ENCODE measurements around the gene SOHLH1. TPM values are rescaled to one million over a fixed set of nuclear protein-coding genes. Genes with fewer than 3 reads are reported as not detected.

Gene SOHLH1
- polyA plus RNA-seq, 2 of the 4 experiments (the other 2 are of a cell fraction): not detected

- no peak for FAIRE-seq
- ChIA-PET POLR2A (no interaction called here), CTCF (interaction anchor here (1.2 kb wide), 2 partner anchors 8 to 60 kb away, joined by 3 read pairs; no protein-coding TSS in a partner anchor)
- Histone ChIP-seq H3K27ac (no peak overlapping the region), H3K4me2 (no peak overlapping the region), H3K9me3 (no peaks in the 10 kb centered on the region), H3K4me3 (no peak overlapping the region), H3K4me1 (peaks cover 9% of the 10 kb centered on the region; the same call in 1 of the 3 replicates)
- ATAC-seq: peak in 1 of 2 experiments; percentile 31; a peak in 3 of 6 replicates
- TF ChIP-seq, protein P1, sequence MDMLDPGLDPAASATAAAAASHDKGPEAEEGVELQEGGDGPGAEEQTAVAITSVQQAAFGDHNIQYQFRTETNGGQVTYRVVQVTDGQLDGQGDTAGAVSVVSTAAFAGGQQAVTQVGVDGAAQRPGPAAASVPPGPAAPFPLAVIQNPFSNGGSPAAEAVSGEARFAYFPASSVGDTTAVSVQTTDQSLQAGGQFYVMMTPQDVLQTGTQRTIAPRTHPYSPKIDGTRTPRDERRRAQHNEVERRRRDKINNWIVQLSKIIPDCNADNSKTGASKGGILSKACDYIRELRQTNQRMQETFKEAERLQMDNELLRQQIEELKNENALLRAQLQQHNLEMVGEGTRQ (IDR thresholded peaks at IDR 0.05): no peak
- TF ChIP-seq ZFP36 (IDR thresholded peaks at IDR 0.05; ENCODE audit: borderline replicate concordance, partially characterized antibody): peak; percentile 81
- no peak for DNase-seq (ENCODE audit: low read depth in 1 of 2, low spot score in 1 of 2)
- 67% methylated on average over 9 of the region's 16 CpGs for WGBS (ENCODE audit: missing lambda C conversion rate)
These were observed 38.7 kb upstream of the SOHLH1 start for GRCh38 chr9:135737840-135738521.

DNA sequence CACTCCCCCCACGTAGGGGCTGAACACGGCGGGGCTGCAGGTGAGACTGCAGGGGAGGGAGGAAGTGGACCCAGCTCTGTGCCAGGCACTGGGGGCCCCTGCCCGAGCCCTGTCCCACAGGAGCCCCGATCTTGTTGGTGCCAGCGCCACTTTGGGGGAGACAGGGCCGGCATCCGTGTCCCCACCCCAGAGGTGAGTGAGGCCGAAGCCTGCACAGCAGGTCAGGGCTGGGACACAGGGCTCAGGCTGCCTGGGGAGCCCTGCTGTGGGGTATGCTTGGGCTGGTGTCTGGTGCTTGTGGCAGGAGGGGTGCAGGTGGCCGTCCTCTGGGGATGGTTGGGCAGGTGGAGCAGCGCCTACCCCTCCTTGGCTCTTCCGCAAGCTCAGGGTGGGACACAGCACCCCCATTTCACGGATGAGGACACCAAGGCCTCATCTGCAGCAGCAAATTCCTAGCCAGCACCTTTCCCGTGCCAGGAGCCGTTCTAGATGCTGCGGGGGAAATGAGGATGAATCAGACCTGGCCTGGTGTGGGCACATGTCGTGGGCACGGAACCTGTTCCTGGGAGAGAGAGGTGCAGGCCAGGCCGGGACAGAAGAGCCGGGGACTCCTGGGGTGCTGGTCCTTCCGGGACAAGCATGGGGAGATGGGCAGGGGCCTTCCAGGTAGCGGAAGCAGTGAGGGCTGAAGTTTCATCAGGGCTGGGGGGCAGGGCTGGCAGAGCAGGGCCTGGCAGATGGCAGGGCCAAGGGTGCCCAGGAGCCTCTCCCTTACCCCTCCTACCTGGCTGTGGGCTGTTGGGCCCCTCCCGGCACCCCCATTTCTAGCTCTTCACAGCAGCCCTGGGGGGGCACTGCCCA is 37.9 kb upstream of the SOHLH1 start:
- DNase-seq (ENCODE audit: low read depth in 1 of 2, low spot score in 1 of 2): no peak

DNA sequence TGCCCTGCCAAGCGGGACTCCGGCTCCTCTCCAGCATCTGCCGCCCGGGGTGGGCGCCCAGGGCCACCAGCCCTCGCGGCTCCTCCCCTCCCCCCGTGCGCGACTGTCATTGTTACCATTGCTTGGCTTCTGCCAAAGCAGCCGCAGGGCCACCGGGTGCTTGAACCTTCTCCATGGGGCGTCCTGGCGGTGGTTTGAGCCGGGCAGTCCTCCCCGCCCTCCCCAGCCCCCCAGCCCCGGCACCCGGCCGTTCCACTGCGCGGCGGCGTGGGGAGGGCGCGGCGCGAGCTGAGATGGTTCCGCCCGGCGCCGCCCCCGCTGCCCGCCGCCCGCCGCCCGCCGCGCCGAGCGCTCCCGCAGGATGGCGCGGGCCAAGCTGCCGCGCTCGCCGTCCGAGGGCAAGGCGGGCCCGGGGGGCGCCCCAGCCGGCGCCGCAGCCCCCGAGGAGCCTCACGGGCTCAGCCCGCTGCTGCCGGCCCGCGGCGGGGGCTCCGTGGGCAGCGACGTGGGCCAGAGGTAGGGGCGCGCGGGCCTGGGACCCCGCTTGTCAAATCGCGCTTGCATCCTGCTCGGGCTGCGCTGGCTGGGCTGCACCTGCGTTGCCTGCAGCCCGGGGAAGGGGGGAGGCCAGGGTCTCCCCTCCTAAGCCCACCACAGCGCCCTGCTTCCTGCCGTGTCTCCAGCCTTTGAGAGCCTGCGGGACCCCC is 37.1 kb upstream of the SOHLH1 start:
- FAIRE-seq (no peak), DNase-seq (ENCODE audit: low read depth in 1 of 2, low spot score in 1 of 2) (no peak), ATAC-seq (no peak)
- Histone ChIP-seq H3K27ac (peak overlapping the region in 1 of 2 experiments; percentile 24; a peak in 1 of 6 replicates), H3K4me2 (peak overlapping the region; percentile 60), H3K9me3 (peaks cover 6% of the 10 kb centered on the region; the same call in 2 of the 3 replicates), H3K4me1 (peaks cover 9% of the 10 kb centered on the region; the same call in 1 of the 3 replicates), H3K4me3 (no peak overlapping the region; the same call in 2 of the 3 replicates)
- TF ChIP-seq KDM5A (IDR thresholded peaks at IDR 0.05) (no peak), TP53 (CRISPR knock-in tag; IDR thresholded peaks at IDR 0.05) (no peak), TFCP2L1 (CRISPR knock-in tag; IDR thresholded peaks at IDR 0.05) (no peak), RNF2 (IDR thresholded peaks at IDR 0.05; ENCODE audit: borderline replicate concordance, low read depth) (no peak), EHMT2 (IDR thresholded peaks at IDR 0.05; ENCODE audit: low read depth) (no peak), NPAS2 (CRISPR knock-in tag; IDR thresholded peaks at IDR 0.05; ENCODE audit: borderline replicate concordance) (no peak), JUNB (IDR thresholded peaks at IDR 0.05) (no peak), RFX5 (IDR thresholded peaks at IDR 0.05) (no peak), EHF (CRISPR knock-in tag; IDR thresholded peaks at IDR 0.05) (no peak), SREBF2 (IDR thresholded peaks at IDR 0.05) (no peak)
- TF ChIP-seq, protein P2, sequence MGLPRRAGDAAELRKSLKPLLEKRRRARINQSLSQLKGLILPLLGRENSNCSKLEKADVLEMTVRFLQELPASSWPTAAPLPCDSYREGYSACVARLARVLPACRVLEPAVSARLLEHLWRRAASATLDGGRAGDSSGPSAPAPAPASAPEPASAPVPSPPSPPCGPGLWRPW (IDR thresholded peaks at IDR 0.05): no peak
- TF ChIP-seq, protein P1 (IDR thresholded peaks at IDR 0.05): no peak
- no CpG with 5 or more reads among the region's 78 CpGs for WGBS (ENCODE audit: missing lambda C conversion rate)
- ChIA-PET CTCF (no interaction called here), POLR2A (no interaction called here)

More for the DNA sequence above, 37.9 kb upstream of the SOHLH1 start:
- Histone ChIP-seq H3K4me3 (no peak overlapping the region; the same call in 2 of the 3 replicates), H3K9me3 (peaks cover 3% of the 10 kb centered on the region; the same call in 1 of the 3 replicates), H3K4me1 (peaks cover 9% of the 10 kb centered on the region; the same call in 1 of the 3 replicates), H3K4me2 (peak overlapping the region; percentile 60; the same call in 2 of the 3 replicates), H3K27ac (no peak overlapping the region)
- WGBS (ENCODE audit: missing lambda C conversion rate): 35% methylated on average over 20 of the region's 23 CpGs
- ATAC-seq (no peak), FAIRE-seq (no peak)
- TF ChIP-seq CBX8 (IDR thresholded peaks at IDR 0.05): no peak
- CTCF ChIA-PET: no interaction called here
- POLR2A ChIA-PET: no interaction called here

Measured in A549 (cell line).